Thoracic aorta (tissue), 2 donors: ENCODE measurements around the gene OCSTAMP. TPM values are rescaled to one million over a fixed set of nuclear protein-coding genes. Genes with fewer than 3 reads are reported as not detected.

Experiments used
- ATAC-seq: fragments of 150-250 bp; one replicate; pipeline ENCODE4 v1.8.0; 2017; ENCODE audit warnings: low read depth; ENCODE audit not compliant: insufficient number of reproducible peaks, low FRiP score
- DNase-seq: peaks from one replicate; pipeline ENCODE4 v3.0.0-alpha.2; 2020; ENCODE audit warnings: low spot score
- H3K27ac ChIP-seq, 2 donors: fragments of 200-600 bp; sonication (generic); 1 replicate in 1 of 2; 2 replicates in 1 of 2; pipeline ENCODE4 v1.5.1; 2016; ENCODE audit warnings: mild to moderate bottlenecking in 2 of 2, moderate library complexity in 2 of 2
- H3K27me3 ChIP-seq: fragments of 200-600 bp; sonication (generic); replicated peaks from 2 replicates; pipeline ENCODE4 v1.6.0; 2016; ENCODE audit warnings: mild to moderate bottlenecking; ENCODE audit not compliant: insufficient read depth
- H3K36me3 ChIP-seq: fragments of 200-600 bp; sonication (generic); one replicate; pipeline ENCODE4 v1.5.1; 2016
- H3K4me1 ChIP-seq, 2 donors: fragments of 200-600 bp; sonication (generic); 1 replicate in 1 of 2; 2 replicates in 1 of 2; pipeline versions ENCODE4 v1.5.1 to v1.6.0; 2016; ENCODE audit warnings: low read depth in 2 of 2, mild to moderate bottlenecking in 1 of 2; ENCODE audit not compliant: control insufficient read depth in 1 of 2
- H3K4me3 ChIP-seq: fragments of 200-600 bp; sonication (generic); 2 replicates; pipeline ENCODE4 v1.5.1; 2016; ENCODE audit warnings: mild to moderate bottlenecking
- H3K9me3 ChIP-seq: fragments of 200-600 bp; sonication (generic); 2 replicates; pipeline ENCODE4 v1.5.1; 2016
- total RNA-seq, 2 donors: library from RNA; depleted of rRNA; stranded (reverse); fragments of >200 nt; gene quantifications; one replicate each; pipeline versions ENCODE4 v1.1.0 to v1.2.3, GENCODE V29; 2016
- TF ChIP-seq, protein P1 (sequence below): fragments of 200-600 bp; sonication (generic); IDR thresholded peaks from one replicate; pipeline ENCODE4 v1.5.1; 2019; ENCODE audit warnings: antibody characterized with exemption

OCSTAMP gene
- total RNA-seq, 2 donors from 2014 or later = not detected

DNA sequence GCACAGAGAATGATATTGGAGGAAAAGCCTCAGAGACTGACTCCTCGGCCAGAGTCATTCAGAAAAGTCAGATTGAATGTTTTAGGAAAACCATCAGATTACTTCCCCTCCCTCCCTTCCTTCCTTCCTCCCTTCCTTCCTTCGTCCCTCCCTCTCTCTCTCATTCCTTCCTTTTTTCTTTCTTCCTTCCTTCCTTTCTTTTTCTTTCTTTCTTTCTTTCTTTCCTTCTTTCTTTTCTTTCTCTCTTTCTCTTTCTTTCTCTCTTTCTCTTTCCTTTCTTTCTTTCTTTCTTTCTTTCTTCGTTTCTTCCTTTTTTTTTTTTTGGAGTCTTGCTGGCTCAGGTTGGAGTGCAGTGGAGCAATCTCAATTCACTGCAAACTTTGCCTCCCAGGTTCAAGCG lies 7.4 kb downstream of the OCSTAMP start:
- H3K4me3 ChIP-seq = no peak overlapping the region
- no peaks in the 10 kb centered on the region for H3K9me3 ChIP-seq
- H3K27me3 ChIP-seq = no peaks in the 10 kb centered on the region
- DNase-seq (no peak), ATAC-seq (no peak)
- TF ChIP-seq, protein P1, sequence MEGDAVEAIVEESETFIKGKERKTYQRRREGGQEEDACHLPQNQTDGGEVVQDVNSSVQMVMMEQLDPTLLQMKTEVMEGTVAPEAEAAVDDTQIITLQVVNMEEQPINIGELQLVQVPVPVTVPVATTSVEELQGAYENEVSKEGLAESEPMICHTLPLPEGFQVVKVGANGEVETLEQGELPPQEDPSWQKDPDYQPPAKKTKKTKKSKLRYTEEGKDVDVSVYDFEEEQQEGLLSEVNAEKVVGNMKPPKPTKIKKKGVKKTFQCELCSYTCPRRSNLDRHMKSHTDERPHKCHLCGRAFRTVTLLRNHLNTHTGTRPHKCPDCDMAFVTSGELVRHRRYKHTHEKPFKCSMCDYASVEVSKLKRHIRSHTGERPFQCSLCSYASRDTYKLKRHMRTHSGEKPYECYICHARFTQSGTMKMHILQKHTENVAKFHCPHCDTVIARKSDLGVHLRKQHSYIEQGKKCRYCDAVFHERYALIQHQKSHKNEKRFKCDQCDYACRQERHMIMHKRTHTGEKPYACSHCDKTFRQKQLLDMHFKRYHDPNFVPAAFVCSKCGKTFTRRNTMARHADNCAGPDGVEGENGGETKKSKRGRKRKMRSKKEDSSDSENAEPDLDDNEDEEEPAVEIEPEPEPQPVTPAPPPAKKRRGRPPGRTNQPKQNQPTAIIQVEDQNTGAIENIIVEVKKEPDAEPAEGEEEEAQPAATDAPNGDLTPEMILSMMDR = no peak
- no peaks in the 10 kb centered on the region for H3K4me1 ChIP-seq
- no peak overlapping the region for H3K27ac ChIP-seq
- no peaks in the 10 kb centered on the region for H3K36me3 ChIP-seq

DNA sequence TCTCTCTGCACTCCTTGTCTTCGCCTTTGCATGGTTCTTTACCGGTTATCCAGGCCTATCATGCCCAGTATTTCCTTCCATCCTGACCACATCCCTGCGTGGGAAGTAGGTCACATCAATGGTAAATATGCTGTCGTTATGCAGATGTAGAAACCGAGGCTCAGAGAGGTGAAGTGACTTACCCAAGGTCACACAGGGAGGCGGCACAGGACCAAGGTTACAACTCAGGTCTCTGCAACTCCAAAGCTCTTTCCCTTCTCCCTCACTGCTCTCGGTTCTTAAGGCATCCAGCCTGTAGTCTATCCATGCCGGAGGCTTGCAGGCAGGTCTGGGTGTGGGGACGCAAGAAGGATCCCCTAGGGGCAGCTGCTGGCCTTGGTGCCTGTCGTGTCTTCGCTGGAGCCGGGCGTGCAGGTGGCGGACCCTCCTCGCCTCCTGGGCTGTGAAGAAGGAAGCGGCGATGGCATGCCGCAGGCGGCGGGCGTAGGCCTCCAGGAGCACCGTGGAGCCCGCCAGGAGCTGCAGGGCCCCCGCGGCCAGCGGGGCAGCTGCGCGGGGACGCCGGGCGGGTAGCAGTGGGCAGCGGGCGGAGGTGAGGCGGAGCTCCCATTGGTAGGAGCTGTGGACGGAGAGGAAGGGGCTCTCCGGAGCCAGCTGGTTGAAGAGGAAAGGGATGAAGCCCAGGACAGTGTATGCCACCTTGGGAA lies 9.1 kb downstream of the OCSTAMP start:
- TF ChIP-seq, protein P1 = no peak
- Histone ChIP-seq H3K27me3 (no peaks in the 10 kb centered on the region), H3K4me1 (no peaks in the 10 kb centered on the region), H3K36me3 (no peaks in the 10 kb centered on the region), H3K9me3 (no peaks in the 10 kb centered on the region), H3K27ac (no peak overlapping the region), H3K4me3 (no peak overlapping the region)
- DNase-seq (no peak), ATAC-seq (no peak)

DNA sequence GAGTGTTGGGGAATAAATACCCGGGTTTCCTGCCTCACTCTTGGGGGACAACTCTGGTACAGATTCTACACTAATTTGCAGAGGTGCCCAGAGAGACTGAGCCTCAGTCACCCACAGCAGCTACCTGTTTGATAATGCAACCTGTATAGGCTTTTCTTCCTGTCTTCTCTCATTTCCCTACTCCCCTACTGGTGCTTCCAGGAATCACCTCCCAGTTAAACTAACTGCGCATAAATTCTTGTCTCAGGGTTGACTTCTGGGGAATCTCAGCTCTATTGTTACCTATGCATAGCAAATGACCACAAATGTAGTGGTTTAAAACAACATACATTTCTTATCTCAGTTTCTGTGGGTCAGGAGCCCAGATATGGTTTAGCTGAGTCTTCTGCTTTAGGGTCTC lies 11.3 kb downstream of the OCSTAMP start:
- ATAC-seq (no peak), DNase-seq (no peak)
- Histone ChIP-seq H3K9me3 (no peaks in the 10 kb centered on the region), H3K4me1 (no peaks in the 10 kb centered on the region), H3K27me3 (no peaks in the 10 kb centered on the region), H3K4me3 (no peak overlapping the region), H3K36me3 (no peaks in the 10 kb centered on the region), H3K27ac (no peak overlapping the region)
- TF ChIP-seq, protein P1 = no peak

DNA sequence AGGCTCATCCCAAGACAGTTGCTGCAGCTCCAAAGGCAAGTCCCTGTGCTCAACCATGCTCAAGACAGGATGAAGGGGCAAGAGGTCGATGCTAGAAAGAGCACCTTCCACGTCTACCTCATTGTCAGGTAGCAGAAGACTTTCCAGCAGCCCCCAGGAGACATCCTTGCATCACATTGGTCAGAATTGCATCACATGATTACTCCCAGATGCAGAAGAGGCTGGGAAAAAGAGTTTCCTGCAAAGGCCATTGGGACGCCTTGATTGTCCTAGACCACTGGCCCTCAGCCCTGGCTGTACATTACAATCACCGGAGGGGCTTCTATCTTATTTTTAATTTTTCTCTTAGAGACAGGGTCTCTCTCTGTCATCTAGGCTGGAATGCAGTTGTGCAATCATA lies 19.8 kb downstream of the OCSTAMP start:
- no peaks in the 10 kb centered on the region for H3K9me3 ChIP-seq
- ATAC-seq (no peak), DNase-seq (no peak)
- no peaks in the 10 kb centered on the region for H3K36me3 ChIP-seq
- no peak overlapping the region for H3K27ac ChIP-seq
- TF ChIP-seq, protein P1 = no peak
- H3K27me3 ChIP-seq = no peaks in the 10 kb centered on the region
- H3K4me1 ChIP-seq = no peaks in the 10 kb centered on the region
- H3K4me3 ChIP-seq = no peak overlapping the region

DNA sequence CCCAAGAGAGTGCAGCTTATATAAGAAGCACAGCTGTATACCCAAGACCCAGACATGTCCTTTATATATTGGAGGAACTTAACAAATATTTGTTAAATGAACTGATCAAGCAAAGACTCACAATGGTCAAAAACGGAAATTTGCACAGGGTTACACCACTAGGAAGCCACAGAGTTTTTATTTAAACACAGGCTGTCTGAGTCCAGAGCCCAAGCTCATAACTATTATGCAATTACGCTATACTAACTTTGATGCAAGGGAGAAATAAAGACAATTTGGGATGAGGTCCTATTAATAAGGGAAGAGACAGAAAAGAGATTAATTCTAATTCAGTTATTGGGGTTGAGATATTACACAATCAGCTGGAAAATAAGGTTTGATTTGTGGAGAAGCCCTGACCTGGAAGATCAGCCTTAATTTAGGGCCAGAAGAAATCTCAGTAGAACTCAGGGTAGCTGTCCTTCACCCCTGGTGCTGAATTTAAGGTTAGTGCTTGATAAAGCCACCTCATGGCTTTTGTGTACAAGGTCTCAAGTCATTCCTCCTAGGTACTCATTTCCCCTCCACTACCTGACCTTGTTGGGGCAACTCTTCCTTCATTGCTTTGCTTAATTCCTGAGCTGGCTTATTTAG lies 26.6 kb downstream of the OCSTAMP start:
- TF ChIP-seq, protein P1 = no peak
- ATAC-seq = no peak
- Histone ChIP-seq H3K4me3 (no peak overlapping the region), H3K9me3 (no peaks in the 10 kb centered on the region), H3K27ac (no peak overlapping the region), H3K27me3 (no peaks in the 10 kb centered on the region), H3K36me3 (no peaks in the 10 kb centered on the region), H3K4me1 (no peaks in the 10 kb centered on the region)
- DNase-seq = no peak
